ENCODE results near the gene RND2. TPM values are rescaled to one million over a fixed set of nuclear protein-coding genes. Genes with fewer than 3 reads are reported as not detected.
A peak's percentile ranks its signal among the peaks of the same experiment; 100 is the strongest.
"Not testable (repeated sequence)": the region's sequence is repeated elsewhere in the genome, so short reads cannot be mapped to it uniquely, and the experiment has no call there.

Gene RND2
- total RNA-seq, 1 experiment from 2014 or later: 0.20 TPM

- DNase-seq (ENCODE audit: low read depth): no peak
Measured at GRCh38 chr17:43027091-43028032, 2.3 kb downstream of the RND2 start.

GRCh38 chr17:43028221-43028861 is 3.3 kb downstream of the RND2 start:
- DNase-seq (ENCODE audit: low read depth): no peak

- DNase-seq (ENCODE audit: low read depth): no peak
Measured at GRCh38 chr17:43030137-43030767, 5.2 kb downstream of the RND2 start.

GRCh38 chr17:43031666-43032065 is 6.6 kb downstream of the RND2 start:
- no peak for DNase-seq (ENCODE audit: low read depth)

GRCh38 chr17:43033948-43034881 is 9.2 kb downstream of the RND2 start:
- DNase-seq (ENCODE audit: low read depth): no peak

- no peak for DNase-seq (ENCODE audit: low read depth)
Measured at GRCh38 chr17:43034894-43035293, 9.9 kb downstream of the RND2 start.

- DNase-seq (ENCODE audit: low read depth): no peak
Measured at GRCh38 chr17:43039646-43040045, 14.6 kb downstream of the RND2 start.

- no peak for DNase-seq (ENCODE audit: low read depth)
Measured at GRCh38 chr17:43040655-43041054, 15.6 kb downstream of the RND2 start.

- DNase-seq (ENCODE audit: low read depth): no peak
Measured at GRCh38 chr17:43042025-43042628, 17.1 kb downstream of the RND2 start.

GRCh38 chr17:43043307-43043706 is 18.3 kb downstream of the RND2 start:
- no peak for DNase-seq (ENCODE audit: low read depth)

GRCh38 chr17:43044024-43044423 is 19.0 kb downstream of the RND2 start:
- no peak for DNase-seq (ENCODE audit: low read depth)

- DNase-seq (ENCODE audit: low read depth): no peak
Measured at GRCh38 chr17:43051969-43052368, 26.9 kb downstream of the RND2 start.

GRCh38 chr17:43053008-43053407 is 28.0 kb downstream of the RND2 start:
- not testable (repeated sequence) for DNase-seq (ENCODE audit: low read depth)

GRCh38 chr17:43056051-43056450 is 31.0 kb downstream of the RND2 start:
- DNase-seq (ENCODE audit: low read depth): no peak

- DNase-seq (ENCODE audit: low read depth): no peak
Measured at GRCh38 chr17:43062984-43063638, 38.1 kb downstream of the RND2 start.

- DNase-seq (ENCODE audit: low read depth): peak; percentile 2
Measured at GRCh38 chr17:43068570-43069367, 43.7 kb downstream of the RND2 start.

- DNase-seq (ENCODE audit: low read depth): no peak
Measured at GRCh38 chr17:43069368-43069898, 44.4 kb downstream of the RND2 start.

GRCh38 chr17:43070257-43070656 is 45.2 kb downstream of the RND2 start:
- DNase-seq (ENCODE audit: low read depth): no peak

GRCh38 chr17:43070872-43071271 is 45.8 kb downstream of the RND2 start:
- DNase-seq (ENCODE audit: low read depth): no peak
